Medulla oblongata (tissue), 1 donor: ENCODE data around the gene MAST2.

ENCODE experiments used
- DNase-seq: peaks from one replicate; pipeline ENCODE4 v3.0.0-alpha.2; 2015; ENCODE audit errors: extremely low spot score

The MAST2 gene

DNA sequence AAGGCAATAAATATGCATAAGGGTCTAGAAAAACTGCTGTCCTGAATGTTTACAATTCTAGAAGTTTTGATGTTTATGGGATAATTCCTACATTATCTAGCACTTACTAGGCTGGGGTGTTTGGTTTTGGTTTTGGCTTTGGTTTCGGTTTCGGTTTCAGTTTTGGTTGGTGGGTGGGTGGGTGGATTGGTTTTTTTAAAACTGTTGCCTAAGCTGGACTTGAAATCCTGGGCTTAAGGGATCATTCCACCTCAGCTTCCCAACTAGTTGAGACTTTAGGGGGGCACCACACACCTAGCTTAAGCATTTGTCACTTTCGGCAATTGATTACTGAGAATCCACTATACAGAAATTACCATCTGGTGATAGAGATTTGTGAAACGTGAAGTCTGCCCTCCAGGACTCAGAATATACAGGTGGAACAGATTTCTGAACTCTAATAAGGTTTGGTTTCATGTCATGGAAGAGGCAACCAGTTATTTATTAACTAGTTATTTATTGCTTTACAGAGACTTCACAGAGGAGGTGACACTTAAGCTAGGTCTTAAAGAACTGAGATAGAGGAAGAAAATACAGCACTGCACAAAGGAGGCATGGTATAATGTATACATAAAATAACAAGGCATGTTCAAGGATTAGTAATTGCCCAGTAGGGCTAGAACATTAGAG lies 259.4 kb downstream of the MAST2 start:
- no peak for DNase-seq

DNA sequence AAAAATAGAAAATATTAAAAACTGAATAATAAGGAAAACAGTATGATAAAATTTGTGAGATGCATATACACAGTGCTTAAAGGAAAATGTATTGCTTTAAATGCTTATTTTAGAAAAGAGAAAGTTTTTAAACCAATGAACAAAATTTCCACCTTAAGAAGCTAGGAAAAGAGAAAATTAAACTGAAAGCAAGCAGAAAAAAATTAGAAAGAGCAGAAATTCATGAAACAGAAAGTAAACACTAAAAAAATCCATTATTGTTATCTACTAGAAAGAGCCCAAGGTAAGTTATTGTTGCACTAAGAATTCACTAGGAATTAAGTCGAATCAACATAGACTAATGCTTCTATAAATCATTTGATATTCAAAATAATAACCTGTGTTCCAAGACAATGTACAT lies 261.3 kb downstream of the MAST2 start:
- DNase-seq: no peak

DNA sequence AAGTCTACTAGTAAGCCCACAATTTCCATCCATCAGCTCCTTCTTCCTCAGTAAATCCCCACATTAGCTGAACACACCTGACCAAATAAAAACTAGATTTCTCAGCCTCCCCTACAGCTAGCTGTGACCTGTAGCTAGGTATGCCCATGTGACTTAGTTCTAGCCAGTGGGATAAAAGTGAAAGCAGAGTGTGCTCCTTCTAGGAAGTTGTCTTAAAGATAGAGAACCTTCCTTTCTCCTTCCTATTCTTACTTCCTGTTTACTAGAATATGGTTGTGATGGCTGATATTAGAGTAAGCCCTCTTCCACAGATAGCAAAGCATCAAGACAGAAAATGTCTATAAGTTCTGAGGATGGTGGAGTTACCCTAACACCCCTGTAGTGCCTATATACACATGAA lies 262.0 kb downstream of the MAST2 start:
- no peak for DNase-seq

DNA sequence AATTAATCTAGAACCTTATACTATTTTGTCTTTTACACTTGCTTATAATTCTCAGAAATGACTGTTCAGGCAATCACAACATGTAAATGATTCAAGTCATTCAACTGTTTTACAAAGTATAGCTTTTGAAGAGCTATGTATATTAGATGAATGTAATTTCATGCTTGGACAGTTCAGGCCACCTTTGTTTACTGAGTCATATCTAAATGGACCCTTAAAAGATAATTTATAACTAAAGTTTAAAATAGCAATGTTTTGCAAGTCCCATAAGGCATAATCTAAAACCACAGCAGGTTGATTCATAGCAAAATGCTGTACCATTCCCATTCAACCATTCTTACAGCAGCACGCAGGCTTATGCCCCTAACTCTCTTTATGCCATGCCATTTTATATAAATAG lies 264.2 kb downstream of the MAST2 start:
- DNase-seq: no peak

DNA sequence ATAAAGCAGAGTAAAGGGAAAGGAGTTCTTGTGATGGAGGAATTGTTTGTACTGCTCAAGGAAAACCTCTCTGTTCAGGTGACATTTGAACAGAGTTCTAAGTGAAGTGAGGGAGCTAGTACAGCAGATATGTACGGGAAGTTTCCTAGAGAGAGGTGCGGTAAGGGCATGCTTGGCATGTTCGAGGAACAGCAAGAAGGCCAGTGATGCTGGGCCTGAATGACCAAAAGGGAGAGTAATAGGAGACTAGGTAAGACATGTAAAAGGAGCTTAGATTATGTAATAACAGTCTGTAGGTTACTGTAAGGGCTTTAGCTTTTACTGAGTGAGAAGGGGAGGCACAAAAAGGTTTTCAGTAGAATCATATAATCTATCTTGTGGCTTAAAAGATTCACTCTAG lies 265.1 kb downstream of the MAST2 start:
- DNase-seq: no peak

DNA sequence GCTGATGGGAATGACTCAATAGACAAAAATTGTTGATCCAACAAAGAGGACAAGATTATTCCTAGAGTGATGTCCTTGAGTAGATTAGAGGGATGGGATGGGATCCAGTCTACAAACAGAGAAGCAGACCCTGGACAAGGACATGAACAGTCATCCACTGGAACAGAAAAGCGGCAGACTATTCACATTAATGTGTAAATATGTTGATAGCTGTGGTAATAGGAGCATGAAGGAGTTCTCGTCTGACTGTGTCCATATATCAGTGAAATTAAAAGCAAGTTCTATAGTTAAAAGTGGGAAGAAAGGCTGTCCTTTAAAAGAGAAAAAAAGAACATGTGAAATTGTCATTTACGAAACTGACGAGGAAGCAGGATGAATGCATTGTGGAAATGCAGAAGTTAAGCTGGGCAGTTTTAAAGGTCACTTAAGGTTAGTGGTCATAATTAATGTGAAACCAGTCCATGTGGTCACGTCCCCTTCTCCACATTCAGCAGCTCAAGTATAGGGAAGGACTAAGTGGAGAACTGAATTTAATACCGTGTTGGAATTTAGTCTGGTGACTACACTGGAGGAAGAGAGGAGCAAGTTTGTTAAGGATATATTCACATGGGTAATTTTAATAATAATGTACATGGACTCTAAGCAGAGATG lies 266.9 kb downstream of the MAST2 start:
- peak; percentile 59 for DNase-seq

DNA sequence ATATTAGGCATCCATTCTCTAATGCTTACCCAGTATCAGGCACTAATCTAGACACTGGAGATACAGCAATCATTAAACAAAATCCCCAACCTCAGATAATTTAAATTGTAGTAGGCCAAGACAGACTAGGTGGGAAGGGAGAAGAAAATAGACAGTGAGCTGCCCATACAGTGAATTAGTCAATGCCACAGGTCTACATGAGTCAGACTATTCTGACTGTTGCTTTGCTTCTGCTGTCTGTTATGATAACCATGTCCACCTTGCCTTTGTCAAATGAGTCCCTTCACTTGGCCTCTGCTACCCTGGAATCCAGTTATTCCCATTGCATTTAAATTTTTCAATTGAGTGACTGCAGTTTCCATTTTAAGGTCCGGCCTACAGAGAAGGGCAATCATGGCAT lies 269.6 kb downstream of the MAST2 start:
- no peak for DNase-seq

DNA sequence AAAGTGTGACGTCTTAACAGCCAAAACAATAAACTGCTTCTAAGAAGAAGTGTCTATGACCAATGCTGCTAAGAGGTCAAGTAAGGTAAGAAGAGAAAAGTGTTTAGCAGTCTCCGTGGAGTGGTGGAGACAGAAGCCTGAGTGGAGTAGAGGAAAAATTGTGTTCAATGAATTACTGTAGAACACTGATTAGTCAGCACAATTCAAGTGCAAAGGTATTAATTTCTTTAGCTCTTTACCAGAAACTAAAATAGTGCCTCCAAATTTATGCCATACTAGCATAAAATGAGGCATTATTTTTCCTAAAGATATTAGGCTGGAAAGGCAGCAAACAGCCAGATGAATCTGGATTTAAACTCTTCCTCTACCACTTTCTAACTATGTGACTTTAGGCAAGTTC lies 272.9 kb downstream of the MAST2 start:
- no peak for DNase-seq

DNA sequence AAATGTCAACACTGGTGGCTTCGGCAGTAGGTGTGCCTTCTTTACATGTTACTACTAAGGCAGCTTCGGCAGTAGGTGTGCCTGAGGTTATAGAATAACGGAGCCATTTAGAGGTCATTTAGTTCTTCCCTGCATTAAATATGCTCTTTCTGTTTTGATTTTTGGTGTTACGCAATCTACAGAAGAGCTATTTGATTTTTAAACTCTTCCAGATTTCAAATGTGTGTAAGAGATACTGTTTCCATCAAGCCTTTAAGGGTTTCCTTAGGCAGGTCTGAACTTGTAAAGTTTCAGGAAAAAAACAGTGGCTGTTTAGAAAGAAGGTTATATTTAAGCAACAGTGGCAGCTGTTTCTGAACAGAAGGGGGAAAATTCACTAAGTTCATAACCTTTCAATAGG lies 274.2 kb downstream of the MAST2 start:
- no peak for DNase-seq

DNA sequence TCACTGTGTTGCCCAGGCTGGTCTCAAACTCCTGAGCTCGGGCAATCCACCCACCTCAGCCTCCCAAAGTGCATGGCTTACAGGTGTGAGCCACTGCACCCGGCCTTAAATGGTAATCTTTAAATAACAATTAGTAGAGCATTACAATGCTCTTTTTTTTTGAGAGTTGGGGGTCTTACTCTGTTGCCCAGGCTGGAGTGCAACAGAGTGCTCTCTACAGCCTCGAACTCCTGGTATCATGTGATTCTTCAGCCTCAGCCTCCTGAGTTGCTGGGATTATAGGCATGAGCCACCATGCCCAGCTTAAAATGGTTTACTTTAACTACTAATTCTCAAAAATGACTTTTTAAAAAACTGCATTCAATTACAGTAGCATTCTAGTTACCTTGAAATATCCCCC lies 276.8 kb downstream of the MAST2 start:
- DNase-seq: no peak

DNA sequence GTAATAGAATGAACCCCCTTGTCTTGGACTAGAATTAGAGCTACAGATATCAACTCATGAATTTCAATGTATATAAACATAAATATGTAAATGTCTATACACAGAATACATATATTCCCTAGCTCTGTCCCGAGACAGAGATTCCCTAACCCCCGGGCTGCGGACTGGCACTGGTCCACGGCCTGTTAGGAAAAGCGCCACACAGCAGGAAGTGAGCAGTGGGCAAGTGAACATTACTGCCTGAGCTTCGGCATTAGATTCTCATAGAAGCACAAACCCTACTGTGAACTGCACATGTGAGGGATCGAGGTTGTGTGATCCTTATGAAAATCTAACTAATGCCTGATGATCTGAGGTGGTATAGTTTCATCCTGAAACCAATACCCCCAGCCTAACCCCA lies 277.8 kb downstream of the MAST2 start:
- no peak for DNase-seq

DNA sequence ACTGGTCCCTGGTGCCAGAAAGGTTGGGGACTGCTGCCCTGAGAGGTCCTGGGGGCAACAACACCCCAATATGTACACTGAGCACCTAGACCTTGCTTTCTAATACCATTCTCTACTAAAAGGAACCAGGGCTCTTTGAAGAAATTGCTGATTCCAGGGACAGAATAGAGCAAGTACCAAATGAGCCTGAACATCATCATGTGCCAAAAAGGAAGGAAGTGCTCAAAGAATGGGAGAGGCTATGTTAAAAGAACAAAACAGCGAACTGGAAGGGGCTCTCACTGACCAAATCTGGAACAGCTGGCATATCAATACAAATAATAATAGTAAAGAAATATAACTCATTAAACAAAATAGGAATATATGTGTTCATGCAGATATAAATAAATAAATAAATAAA lies 278.2 kb downstream of the MAST2 start:
- no peak for DNase-seq

DNA sequence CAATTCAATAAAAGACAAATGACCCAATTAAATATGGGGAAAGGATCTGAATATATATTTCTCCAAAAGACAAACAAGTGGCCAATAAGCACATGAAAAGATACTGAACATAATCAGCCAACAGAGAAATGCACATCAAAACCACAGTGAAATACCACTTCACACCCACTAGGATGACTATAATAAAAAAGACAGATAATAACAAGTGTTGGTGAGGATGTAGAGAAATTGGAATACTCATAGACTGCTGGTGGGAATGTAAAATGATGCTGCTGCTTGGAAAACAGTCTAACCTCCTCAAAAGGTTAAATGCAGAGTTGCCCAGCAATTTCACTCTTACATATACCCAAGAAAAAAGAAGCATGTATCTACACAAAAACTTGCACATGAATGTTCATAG lies 280.2 kb downstream of the MAST2 start:
- no peak for DNase-seq

DNA sequence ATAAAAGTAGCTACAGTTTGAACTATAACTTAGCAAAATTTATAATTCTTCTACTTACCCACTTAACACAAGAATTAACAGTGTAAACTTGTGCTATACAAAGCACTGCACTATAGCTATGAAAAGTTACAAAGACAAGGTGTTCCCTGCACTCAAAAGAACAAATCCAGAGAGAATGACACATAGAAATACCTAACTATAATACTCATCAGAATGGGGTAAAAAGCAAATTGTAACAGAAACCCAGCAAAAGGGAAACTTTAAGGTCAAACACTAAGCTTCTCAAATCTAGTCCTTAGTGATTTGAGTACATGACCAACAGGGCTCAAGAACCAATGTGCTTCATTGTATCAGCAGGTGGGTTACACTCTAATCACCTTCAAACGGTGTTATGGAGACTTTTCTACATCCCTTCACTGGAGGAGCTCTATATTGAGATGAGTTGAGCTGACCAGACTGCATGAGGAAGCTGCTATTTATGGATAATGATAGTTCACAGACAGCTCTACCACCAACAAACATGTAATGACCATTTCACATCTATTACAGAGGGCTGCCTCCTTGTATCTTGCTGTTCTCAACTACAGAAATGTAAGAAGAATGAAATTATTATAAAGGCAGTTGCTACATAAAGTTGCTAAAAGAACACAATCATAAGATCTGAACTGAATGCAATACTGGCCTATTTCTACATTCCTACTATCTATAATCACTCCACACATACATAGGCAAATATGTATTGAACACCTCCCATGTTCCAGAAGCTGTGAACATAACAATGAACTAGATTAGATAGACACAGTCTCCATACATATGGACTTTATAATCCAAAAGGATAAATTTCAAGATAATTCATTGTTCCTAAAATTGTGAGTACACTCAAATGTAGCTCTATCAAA lies 281.4 kb downstream of the MAST2 start:
- DNase-seq: no peak
